Dendritic cell treated with granulocyte-macrophage colony-stimulating factor and Interleukin-4, amounts not matched to agents 40 ng/mL and 50 ng/mL, for 4 days (primary cell): ENCODE data around the gene RPL15.

ENCODE experiments used
- H3K27ac Mint-ChIP-seq: one replicate; pipeline ENCODE4 v1.8.0; 2022; ENCODE audit warnings: mild to moderate bottlenecking, mixed read lengths
- H3K27me3 Mint-ChIP-seq: one replicate; pipeline ENCODE4 v1.8.0; 2022; ENCODE audit warnings: mild to moderate bottlenecking, mixed read lengths
- H3K36me3 Mint-ChIP-seq: one replicate; pipeline ENCODE4 v1.8.0; 2022; ENCODE audit warnings: low read depth, mixed read lengths
- H3K4me1 Mint-ChIP-seq: one replicate; pipeline ENCODE4 v1.8.0; 2022; ENCODE audit warnings: low read depth, mixed read lengths
- H3K4me3 Mint-ChIP-seq: one replicate; pipeline ENCODE4 v1.8.0; 2022; ENCODE audit warnings: mild to moderate bottlenecking, moderate library complexity, mixed read lengths
- H3K9me3 Mint-ChIP-seq: one replicate; pipeline ENCODE4 v1.8.0; 2022; ENCODE audit warnings: mixed read lengths
- intact Hi-C: fragments of 100-400 bp; cut with micrococcal nuclease; formaldehyde crosslinking; loops from one replicate; pipeline ENCODE4 v1.15.0; 2022

Gene RPL15

GRCh38 chr3:23926736-23927135 is 9.8 kb downstream of the RPL15 start:
- Mint-ChIP-seq H3K27ac (no peak overlapping the region), H3K27me3 (no peaks in the 10 kb centered on the region), H3K4me3 (no peak overlapping the region), H3K4me1 (peaks cover 21% of the 10 kb centered on the region), H3K36me3 (peaks cover 6% of the 10 kb centered on the region), H3K9me3 (peaks cover 9% of the 10 kb centered on the region)
- intact Hi-C loops: no loop called here

DNA sequence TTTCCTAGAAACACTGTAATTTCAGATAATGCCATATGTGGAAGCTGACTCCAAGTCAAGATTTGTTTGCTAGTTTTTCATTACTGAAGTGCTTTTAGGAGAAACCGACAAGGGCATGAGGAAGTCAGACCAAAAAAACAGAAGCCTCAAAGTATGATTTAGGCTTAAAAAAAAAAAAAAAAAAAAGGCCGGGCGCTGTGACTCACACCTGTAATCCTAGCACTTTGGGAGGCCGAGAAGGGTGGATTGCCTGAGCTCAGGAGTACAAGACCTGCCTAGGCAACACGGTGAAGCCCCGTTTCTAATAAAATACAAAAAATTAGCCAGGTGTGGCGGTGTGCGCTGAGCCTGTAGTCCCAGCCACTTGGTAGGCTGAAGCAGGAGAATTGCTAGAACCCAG is 11.6 kb downstream of the RPL15 start:
- Mint-ChIP-seq H3K36me3 (no peaks in the 10 kb centered on the region), H3K4me3 (no peak overlapping the region), H3K9me3 (peaks cover 9% of the 10 kb centered on the region), H3K4me1 (peaks cover 37% of the 10 kb centered on the region), H3K27ac (peak overlapping the region; percentile 27), H3K27me3 (no peaks in the 10 kb centered on the region)
- intact Hi-C loops: no loop called here

GRCh38 chr3:23931597-23931996 is 14.7 kb downstream of the RPL15 start:
- no peaks in the 10 kb centered on the region for H3K27me3 Mint-ChIP-seq
- intact Hi-C loops: no loop called here
- H3K27ac Mint-ChIP-seq: no peak overlapping the region
- H3K4me3 Mint-ChIP-seq: no peak overlapping the region
- peaks cover 31% of the 10 kb centered on the region for H3K4me1 Mint-ChIP-seq
- H3K36me3 Mint-ChIP-seq: no peaks in the 10 kb centered on the region
- H3K9me3 Mint-ChIP-seq: peaks cover 1% of the 10 kb centered on the region

GRCh38 chr3:23932571-23932970 is 15.6 kb downstream of the RPL15 start:
- Mint-ChIP-seq H3K9me3 (no peaks in the 10 kb centered on the region), H3K4me1 (peaks cover 30% of the 10 kb centered on the region), H3K27ac (peak overlapping the region; percentile 48), H3K36me3 (no peaks in the 10 kb centered on the region), H3K4me3 (no peak overlapping the region), H3K27me3 (no peaks in the 10 kb centered on the region)
- intact Hi-C loops: no loop called here

GRCh38 chr3:23934253-23934652 is 17.3 kb downstream of the RPL15 start:
- H3K36me3 Mint-ChIP-seq: no peaks in the 10 kb centered on the region
- no peak overlapping the region for H3K4me3 Mint-ChIP-seq
- peaks cover 24% of the 10 kb centered on the region for H3K4me1 Mint-ChIP-seq

GRCh38 chr3:23937296-23937695 is 20.4 kb downstream of the RPL15 start:
- Mint-ChIP-seq H3K36me3 (no peaks in the 10 kb centered on the region), H3K9me3 (peaks cover 12% of the 10 kb centered on the region), H3K4me1 (peaks cover 11% of the 10 kb centered on the region), H3K27me3 (peaks cover 4% of the 10 kb centered on the region), H3K27ac (no peak overlapping the region), H3K4me3 (no peak overlapping the region)
- intact Hi-C loops: no loop called here

More at GRCh38 chr3:23934253-23934652, 17.3 kb downstream of the RPL15 start:
- Mint-ChIP-seq H3K9me3 (peaks cover 11% of the 10 kb centered on the region), H3K27me3 (peaks cover 2% of the 10 kb centered on the region), H3K27ac (no peak overlapping the region)
- intact Hi-C loops: no loop called here

DNA sequence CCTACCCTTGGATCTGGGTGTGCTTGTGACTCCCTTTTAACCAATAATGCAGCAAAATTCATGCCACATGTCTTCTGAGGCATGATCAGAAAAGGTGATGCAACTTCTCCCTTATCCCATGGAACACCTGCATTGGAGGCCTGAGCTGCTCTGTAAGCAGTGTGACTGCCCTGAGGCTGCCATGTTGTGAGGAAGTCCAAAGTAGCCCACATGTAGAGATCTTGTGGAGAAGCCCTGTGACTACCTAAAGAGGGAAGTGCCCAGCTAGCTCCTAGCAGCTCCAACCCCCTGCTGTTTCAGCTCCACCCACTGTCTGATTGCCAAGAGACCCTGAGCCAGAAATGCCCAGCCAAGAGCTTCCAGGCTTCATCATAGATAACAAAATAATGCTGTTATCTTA is 21.8 kb downstream of the RPL15 start:
- H3K4me1 Mint-ChIP-seq: peaks cover 3% of the 10 kb centered on the region

GRCh38 chr3:23940775-23941174 is 23.8 kb downstream of the RPL15 start:
- Mint-ChIP-seq H3K4me3 (no peak overlapping the region), H3K36me3 (peaks cover 7% of the 10 kb centered on the region), H3K4me1 (peaks cover 15% of the 10 kb centered on the region), H3K9me3 (peaks cover 12% of the 10 kb centered on the region), H3K27me3 (peaks cover 29% of the 10 kb centered on the region), H3K27ac (no peak overlapping the region)
- intact Hi-C loops: no loop called here

More for the DNA sequence above, 21.8 kb downstream of the RPL15 start:
- no peak overlapping the region for H3K27ac Mint-ChIP-seq
- intact Hi-C loops: no loop called here
- H3K4me3 Mint-ChIP-seq: no peak overlapping the region
- no peaks in the 10 kb centered on the region for H3K36me3 Mint-ChIP-seq
- peaks cover 18% of the 10 kb centered on the region for H3K27me3 Mint-ChIP-seq
- H3K9me3 Mint-ChIP-seq: peaks cover 12% of the 10 kb centered on the region

DNA sequence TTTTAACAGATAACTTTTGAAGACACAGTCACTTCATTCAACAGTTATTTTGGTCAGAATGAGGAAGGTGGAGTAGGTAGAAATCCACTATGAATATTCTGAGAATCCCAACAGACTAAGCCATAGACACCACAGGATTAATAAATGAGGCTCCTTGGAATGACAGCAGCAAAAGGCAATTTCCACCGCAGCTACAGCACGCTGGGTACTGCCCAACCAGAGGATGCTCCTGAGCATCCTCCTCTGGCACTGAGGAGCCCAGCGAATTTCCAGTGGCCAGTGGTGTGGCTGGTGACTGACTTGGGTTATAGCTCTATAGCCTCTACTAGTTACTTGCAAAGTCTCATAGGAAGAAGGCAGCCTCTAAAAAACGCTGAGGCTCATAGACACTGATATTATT is 24.5 kb downstream of the RPL15 start:
- Mint-ChIP-seq H3K27ac (no peak overlapping the region), H3K4me1 (peaks cover 15% of the 10 kb centered on the region), H3K36me3 (peaks cover 7% of the 10 kb centered on the region), H3K4me3 (no peak overlapping the region), H3K27me3 (peaks cover 29% of the 10 kb centered on the region), H3K9me3 (peaks cover 12% of the 10 kb centered on the region)
- intact Hi-C loops: no loop called here

DNA sequence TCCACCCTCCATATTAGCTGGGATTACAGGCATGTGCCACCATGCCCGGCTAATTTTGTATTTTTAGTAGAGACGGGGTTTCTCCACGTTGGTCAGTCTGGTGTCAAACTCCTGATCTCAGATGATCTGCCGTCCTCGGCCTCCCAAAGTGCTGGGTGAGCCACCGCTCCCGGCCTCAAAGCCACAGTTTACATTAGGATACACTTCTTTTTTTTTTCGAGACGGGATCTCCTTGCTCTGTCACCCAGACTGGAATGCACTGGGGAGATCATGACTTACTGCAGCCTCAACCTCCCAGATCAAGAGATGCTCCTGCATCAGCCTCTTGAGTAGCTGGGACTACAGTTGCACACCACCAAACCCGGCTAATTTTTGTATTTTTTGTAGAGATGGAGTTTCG is 25.6 kb downstream of the RPL15 start:
- H3K27ac Mint-ChIP-seq: no peak overlapping the region
- intact Hi-C loops: no loop called here
- no peak overlapping the region for H3K4me3 Mint-ChIP-seq
- peaks cover 31% of the 10 kb centered on the region for H3K27me3 Mint-ChIP-seq
- H3K9me3 Mint-ChIP-seq: peaks cover 12% of the 10 kb centered on the region
- H3K4me1 Mint-ChIP-seq: peaks cover 21% of the 10 kb centered on the region
- peaks cover 13% of the 10 kb centered on the region for H3K36me3 Mint-ChIP-seq

- intact Hi-C loops: no loop called here
- Mint-ChIP-seq H3K27ac (peak overlapping the region; percentile 85), H3K27me3 (peaks cover 29% of the 10 kb centered on the region), H3K9me3 (peaks cover 2% of the 10 kb centered on the region), H3K4me1 (peaks cover 23% of the 10 kb centered on the region), H3K4me3 (peak overlapping the region; percentile 96), H3K36me3 (peaks cover 22% of the 10 kb centered on the region)
Measured at GRCh38 chr3:23944007-23944783, 27.3 kb downstream of the RPL15 start.

- Mint-ChIP-seq H3K27me3 (peaks cover 29% of the 10 kb centered on the region), H3K4me1 (peaks cover 32% of the 10 kb centered on the region), H3K4me3 (peak within 1 kb of the TSS; percentile 96), H3K9me3 (no peaks in the 10 kb centered on the region), H3K36me3 (peaks cover 22% of the 10 kb centered on the region), H3K27ac (peak within 1 kb of the TSS; percentile 85)
- intact Hi-C loops: loop anchor here (1.0 kb wide), 1 partner anchor 28 kb away; the partner anchor contains the start of gene RPL15
Measured at GRCh38 chr3:23944861-23945662, 28.1 kb downstream of the RPL15 start, which contains the start of gene NR1D2. Gene NR1D2 (plus strand): TSS chr3:23945286. CDS start chr3:23945579, 293 bp downstream.

DNA sequence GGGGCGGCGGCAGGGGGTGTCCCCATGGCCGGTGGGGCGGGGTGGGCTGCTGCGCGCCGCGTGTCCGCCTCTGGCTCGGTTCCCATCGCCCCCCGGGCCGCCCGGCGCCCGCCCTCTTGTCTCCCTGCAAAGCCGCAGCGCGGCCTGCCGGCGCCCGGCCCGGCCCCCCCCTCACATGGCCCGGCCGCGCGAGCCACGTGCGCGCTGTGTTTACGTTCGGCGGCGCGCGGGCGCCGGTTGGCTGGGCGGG is 28.7 kb downstream of the RPL15 start:
- H3K4me3 Mint-ChIP-seq: peak overlapping the region; percentile 96

More for the DNA sequence above, 28.7 kb downstream of the RPL15 start:
- Mint-ChIP-seq H3K9me3 (no peaks in the 10 kb centered on the region), H3K4me1 (peaks cover 37% of the 10 kb centered on the region), H3K27ac (peak overlapping the region; percentile 85), H3K36me3 (peaks cover 22% of the 10 kb centered on the region), H3K27me3 (peaks cover 29% of the 10 kb centered on the region)
- intact Hi-C loops: loop anchor here (1.0 kb wide), 1 partner anchor 28 kb away; the partner anchor contains the start of gene RPL15
